Measurements from ENCODE around the gene SVEP1.
"Not testable (repeated sequence)": the region's sequence is repeated elsewhere in the genome, so short reads cannot be mapped to it uniquely, and the experiment has no call there.

SVEP1 gene

DNA sequence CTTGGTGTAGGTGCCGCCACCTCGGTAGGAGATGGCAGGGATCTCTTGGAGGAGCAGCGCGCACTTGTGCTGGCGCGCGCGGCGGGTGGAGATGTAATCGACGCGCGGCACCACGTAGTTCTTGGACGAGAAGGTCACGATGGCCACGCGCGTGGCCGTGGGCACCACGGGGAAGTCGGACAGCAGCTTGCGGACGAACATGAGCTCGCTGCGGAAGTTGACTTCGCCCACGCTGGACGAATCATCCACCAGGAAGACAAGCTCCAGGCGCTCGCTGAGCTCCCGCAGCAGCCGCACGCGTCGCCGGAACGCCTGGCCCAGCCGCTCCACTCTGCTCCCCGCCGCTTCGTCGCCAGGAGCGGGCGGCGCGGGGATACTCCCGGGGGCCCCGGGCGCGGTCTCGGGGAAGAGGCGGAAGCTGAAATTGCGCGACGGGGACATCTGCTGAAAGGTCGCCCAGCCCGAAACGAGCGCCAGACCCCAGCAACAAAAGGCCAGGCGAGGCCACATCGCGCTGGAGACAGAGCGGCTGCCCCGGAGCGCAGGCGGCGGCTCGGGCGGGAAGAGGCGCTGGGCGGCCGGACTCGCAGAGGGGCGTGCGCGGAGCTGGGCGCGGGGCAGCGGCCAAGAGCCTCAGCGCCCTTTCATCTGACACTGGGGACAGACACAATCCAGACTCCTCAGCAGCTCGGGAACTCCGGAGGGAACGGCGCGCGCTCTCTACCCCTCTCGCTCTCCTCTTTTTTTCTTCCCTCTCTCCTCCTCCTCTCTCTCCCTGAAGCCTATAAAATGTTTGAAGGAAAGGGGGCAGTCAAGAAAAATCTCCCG, at the start of gene SVEP1:
Gene SVEP1 (minus strand): TSS at position 708 of the 828 bp plus-strand sequence. CDS start 198 bp downstream, at position 510.
- peak; percentile 58 for DNase-seq (ENCODE audit: low spot score)

DNA sequence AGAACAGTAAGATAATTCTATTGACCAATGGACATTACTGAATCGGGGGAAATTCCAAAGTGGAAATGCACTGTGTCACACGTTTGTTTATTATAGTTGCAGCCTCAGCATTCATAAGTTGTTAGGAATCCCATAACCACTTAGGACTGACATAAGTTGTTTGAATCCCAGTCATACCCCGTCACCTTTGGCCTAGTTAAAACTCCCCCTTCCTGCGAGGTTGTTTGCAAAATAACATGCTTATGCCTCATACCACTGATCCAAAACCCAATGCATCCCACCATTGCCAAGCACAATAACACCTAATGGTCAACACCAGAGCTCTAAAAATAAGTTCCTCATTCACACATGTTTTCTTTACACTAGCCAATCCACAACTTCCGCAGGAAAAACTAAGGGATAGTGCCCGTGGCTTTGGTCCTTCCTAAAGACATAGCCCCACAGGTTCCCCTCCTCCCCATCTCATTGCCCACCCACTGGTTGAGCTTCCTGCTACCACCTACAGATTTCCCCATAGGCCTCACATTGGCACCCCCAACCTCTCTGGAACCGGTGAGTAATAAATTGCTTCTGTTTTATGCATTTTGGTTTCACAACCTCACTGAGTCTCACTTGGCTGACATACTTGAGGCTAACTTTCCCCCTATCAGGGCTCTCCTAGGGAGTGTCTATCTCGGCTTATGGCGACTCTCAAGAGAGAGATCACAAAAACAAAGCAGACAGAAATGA, 46.7 kb upstream of the SVEP1 start:
- no peak for DNase-seq (ENCODE audit: low spot score)

DNA sequence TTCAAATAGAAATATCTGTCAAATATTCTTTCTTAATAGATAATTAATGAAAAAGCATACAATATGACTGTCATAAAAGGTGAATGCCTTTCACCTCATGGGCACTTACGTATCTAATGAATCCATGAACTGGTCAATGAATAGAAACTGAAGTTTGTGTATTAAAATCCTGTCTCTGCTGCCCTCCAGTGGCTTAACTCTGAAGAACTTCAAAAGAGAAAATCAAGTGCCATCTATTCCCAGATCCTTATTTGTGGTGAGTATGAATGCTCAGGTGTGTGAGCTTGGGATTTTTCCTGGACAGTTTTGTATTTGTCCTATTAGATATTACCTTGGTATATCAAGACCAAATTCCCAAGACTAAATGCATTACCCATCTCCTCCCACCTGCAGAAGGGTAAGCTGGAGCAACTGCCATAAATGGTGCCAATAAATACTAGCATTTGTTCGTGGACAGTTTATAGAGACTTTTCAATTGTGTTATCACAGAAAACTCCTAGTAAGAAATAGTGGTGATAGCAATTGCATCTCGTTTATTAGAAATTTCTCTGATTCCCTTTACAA, 44.0 kb upstream of the SVEP1 start:
- peak; percentile 77 for DNase-seq (ENCODE audit: low spot score)

DNA sequence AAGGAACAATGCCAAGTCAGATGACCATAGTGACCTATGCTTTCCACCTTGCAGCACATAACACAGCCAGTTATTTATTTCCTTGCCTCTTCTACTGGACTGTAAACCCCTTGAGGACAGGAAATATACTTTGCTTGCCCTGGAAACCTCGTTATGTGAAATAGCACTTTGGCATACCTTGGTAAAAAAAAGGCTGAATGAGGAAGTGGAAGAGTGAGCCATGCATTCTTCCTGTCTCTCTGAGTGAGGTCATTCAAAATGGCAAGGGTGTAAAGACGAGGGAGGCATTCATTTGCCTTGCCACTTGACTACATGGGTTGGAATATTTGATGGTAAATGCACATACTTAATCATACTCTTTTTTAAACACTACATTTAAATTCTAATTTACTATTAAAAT, 42.8 kb upstream of the SVEP1 start:
- no peak for DNase-seq (ENCODE audit: low spot score)

DNA sequence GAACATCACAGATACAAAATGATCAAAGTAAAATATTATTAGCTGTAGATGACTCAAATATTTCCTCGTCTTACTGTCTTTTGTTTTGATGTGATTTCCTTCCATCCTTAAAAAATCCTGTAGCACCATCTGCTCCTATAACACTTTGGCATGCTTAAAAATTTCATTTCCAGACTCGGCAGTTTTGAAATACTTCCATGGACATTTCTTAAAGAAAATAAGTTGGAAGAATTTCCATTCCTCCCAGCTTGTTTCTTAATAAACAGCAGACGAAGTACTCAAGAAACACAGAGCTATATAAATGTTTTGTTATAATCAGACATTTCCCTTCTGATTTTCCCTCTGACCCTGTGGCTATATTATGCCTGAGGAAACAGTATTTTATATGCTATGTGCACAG, 41.2 kb upstream of the SVEP1 start:
- no peak for DNase-seq (ENCODE audit: low spot score)

DNA sequence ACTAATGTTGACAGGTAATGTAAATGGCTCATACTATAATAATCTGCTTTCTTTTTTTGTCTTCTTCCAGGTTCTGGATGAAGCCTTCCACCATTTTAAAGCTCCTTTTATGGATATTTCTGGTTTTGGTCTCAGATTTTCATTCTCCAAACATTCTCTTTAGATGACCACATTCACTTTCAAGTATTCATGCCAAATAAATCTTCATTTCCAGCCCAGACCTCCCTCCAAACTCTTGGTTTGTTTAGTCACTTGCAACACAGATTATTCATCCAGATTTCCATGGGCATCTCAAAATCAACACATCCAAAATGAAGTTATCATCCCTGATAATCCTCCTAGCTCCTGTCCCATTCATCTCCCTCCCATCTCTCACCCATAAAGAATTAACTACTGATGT, 40.3 kb upstream of the SVEP1 start:
- no peak for DNase-seq (ENCODE audit: low spot score)

DNA sequence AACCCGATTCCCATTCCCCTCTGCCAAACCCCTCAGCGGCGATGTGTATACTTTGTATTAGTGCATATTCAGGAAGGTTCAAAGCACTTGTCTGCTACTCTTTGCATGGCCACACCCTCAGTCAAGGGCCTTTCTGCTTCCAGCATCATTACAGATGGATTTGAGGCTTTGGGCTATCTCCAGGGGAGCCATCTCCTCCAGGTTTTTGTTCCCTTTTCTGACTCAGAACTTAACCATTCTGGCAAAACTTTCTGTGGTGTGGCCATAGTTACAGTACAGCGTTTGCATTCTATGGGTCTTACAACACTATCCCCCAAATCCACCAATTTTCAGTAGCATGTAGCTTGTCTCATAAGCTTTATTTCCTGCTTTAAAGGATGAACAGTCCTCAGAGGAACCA, 36.0 kb upstream of the SVEP1 start:
- DNase-seq (ENCODE audit: low spot score), result no peak

DNA sequence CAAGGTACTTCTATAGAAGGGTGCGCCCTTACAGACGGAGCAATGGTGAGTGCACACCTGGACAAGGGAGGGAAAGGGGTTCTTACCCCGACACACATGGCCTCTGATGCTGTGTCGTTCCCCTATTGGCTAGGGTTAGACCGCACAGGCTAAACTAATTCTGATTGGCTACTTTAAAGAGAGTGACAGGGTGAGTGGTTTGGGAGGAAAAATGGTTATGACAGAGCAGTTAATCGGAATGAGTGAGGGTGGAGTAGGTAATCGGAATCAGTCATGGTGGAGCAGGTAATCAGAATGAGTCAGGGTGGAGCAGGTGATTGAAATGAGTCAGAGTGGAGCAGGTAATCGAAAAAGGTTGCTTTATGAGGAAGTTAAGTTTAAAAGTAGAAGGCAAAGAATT, 35.0 kb upstream of the SVEP1 start:
- not testable (repeated sequence) for DNase-seq (ENCODE audit: low spot score)

DNA sequence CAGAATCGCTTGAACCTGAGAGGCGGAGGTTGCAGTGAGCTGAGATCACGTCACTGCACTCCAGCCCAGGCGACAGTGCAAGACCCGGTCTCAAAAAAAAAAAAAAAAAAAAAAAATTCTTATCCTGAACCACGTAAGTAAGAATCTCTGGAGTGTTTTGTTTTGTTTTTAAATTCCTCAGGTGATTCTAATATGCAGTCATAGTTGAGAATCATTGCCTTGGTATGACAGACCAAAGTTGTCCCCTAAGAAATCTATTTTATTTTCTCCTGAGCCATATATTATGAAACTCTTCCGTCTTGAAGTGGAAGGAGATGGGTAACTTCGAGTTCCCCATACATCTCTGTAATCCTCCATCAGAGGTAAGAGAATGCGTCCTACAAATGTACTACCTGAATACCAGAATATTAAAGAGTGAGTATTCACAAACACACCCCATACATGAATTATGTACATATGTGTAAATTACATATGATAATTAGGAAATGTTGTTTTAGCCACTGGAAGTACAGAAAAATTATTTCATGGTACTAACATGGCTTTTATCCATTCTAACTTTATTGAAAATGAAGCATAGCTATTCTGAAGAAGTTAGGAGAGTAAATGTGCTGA, 26.7 kb upstream of the SVEP1 start:
- no peak for DNase-seq (ENCODE audit: low spot score)

DNA sequence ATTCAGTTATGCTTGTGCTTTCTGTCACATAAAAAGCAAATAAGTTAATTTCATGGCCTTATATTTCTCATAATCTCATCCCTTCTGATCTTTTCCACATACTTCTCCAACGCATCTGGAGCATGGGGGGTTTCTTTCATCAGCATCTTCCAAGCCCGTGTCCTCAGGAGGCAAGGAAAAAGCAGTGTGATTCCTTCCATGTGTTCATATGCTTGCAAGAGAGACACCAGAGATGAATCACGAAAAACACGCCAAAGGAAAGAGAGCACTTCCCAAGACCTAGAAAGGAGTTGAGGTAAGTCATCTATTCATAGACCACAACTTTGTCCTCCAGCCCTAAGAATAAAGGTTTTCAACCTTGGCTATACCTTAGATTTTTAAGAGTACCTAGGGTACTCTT, 26.0 kb upstream of the SVEP1 start:
- DNase-seq (ENCODE audit: low spot score), result no peak

DNA sequence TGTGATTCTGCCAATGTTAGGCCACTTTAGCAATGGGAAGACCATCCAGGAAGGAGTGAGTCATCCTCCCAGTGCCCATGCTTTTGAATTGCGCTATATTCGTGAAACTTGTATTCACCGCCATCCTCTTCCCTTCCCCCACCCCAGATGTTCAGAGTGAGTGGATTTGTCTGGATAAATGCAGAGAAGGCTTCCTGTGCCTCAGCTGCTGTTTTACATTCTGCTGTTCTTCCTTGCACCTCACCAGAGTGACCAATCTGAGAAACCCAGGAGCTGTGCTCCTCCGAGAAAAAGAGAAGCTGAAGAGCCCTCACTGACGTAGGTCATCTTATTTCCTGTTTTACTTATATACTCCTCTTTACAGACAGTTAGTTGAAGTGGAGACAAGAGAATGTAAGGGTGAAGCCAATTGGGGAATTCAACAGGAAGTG, 24.6 kb upstream of the SVEP1 start:
- no peak for DNase-seq (ENCODE audit: low spot score)

DNA sequence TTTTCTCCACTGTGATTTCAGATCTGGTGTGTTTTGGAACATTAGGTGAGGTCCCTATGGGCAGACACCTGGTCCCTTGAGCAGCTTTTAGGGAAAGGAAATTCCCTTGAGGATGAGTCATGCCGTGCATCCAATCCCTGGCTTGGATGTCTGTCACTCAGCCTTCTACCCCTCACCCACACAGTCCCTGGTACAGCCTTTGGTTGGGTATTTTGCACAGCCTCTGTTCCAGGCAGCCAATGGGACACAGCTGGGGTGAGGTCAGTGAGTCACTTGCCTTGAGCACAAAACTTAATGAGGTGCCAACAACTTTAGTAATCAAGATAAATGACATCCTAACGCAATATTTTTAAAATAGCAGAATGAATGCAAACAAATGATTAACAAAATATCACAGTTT, 22.7 kb upstream of the SVEP1 start:
- no peak for DNase-seq (ENCODE audit: low spot score)

DNA sequence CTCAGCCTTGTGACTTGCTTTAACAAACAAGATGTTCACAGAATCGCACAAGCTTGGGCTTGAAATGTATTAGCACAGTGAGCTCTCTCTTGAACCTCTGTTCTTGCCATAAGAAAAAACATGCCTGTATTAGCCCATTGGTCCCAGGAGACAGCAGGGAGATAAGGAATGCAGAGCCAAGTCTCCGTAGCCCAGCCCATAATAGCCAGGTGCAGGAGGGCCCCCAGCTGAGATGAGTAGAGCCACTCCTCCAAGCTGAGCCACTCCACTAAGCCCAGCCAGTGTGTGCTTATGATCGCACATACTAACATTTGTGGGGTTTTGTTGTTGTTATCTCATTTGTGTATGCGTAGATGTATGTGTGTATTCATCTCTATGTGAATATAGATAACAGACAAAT, 21.6 kb upstream of the SVEP1 start:
- DNase-seq (ENCODE audit: low spot score), result no peak

DNA sequence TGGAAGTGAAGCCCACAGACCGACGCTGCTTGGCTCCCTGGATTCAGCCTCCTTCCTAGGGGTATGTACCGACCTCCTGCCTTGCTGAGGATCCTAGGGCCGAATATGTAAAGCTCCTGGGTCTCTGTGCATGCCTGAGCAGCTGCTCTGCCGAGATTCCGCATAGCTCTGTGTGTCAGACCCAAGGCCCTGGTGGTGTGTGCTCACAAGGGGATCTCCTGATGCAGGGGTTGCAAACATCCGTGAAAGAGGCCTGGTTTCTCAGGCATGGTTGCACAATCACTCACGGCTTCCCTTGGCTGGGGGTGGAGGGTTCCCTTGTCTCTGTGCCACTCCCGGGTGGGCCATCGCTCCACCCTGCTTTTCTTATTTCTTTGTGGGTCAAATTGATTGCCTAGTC, 19.9 kb upstream of the SVEP1 start:
- no peak for DNase-seq (ENCODE audit: low spot score)

DNA sequence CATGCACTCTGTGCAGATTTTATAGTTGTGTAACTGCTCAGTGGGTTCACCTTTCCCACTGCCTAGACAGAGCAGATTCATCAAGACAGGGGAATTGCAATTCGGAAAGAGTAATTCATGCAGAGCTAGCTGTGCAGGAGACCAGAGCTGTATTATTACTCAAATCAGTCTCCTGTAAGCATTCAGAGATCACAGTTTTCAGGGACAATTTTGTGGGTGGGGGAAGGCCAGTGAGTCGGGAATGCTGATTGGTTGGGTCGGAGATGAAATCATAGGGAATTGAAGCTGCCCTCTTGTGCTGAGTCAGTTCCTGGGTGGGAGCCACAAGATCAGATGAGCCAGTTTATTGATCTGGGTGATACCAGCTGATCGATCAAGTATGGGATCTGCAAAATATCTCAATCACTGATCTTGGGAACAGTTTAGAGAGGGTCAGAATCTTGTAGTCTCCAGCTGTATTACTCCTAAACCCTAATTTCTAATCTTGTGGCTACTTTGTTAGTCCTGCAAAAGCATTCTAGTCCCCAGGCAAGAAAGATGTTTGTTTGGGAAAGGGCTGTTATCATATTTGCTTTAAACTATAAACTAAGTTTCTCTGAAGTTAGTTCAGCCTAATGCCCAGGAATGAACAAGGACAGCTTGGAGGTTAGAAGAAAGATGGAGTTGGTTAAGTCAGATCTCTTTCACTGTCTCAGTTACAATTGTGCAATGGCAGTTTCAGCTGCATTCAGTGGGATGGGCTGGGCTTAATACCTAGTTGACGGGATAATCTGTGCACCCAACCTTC, 12.7 kb upstream of the SVEP1 start:
- DNase-seq (ENCODE audit: low spot score), result no peak

DNA sequence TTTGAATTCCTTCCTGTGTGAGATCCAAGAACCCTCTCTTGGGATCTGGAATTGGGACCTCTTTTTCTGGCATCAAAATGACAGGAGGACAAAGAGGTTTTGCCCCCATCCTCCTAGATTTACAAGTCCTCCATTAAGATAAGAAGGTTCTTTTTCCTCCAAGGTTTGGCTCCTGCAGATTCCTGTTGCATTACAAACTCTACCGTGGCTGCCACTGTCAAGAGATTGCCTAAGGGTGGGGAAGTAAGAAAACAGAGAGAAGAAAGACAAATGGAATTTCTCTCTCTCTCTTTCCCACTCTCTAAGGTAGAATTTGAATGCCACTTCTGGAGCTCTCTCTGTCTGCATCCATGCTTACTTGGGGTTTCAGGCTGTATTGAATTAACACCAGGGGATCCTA, 12.0 kb upstream of the SVEP1 start:
- no peak for DNase-seq (ENCODE audit: low spot score)

DNA sequence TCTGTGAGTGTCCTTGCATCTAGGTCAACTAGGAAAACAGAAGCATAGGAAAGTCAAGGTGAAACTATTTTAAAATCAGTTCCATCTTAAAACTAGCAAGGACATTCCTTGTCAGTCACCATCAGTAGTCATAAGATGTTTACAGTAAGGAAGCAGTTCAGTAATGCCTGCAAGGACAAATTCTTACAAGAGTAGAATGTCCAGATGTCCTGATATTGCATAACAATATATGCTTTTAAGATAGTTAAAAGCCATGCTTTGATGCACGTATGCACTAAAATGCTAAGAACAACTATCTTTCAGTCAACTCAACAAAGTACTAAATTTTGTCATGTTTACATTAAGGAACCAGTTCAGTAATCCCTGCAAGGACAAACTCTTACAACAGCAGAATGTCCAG, 11.3 kb upstream of the SVEP1 start:
- DNase-seq (ENCODE audit: low spot score), result no peak

DNA sequence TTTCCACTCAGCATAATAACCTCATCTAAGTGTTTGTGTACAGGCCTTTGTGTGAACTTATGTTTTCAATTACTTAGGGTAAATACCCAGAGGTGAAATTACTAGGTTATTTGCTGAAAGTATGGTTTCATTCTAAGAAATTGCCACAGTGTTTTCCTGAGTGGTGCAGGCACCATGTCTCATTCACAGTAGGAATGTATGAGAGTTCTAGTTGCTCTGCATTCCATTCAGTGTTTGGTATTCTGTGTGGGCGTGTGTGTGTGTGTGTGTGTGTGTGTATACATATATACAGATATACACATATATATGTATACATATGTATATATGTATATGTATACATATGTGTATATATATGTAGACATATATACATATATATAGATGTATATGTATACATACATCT, 8.8 kb upstream of the SVEP1 start:
- no peak for DNase-seq (ENCODE audit: low spot score)

DNA sequence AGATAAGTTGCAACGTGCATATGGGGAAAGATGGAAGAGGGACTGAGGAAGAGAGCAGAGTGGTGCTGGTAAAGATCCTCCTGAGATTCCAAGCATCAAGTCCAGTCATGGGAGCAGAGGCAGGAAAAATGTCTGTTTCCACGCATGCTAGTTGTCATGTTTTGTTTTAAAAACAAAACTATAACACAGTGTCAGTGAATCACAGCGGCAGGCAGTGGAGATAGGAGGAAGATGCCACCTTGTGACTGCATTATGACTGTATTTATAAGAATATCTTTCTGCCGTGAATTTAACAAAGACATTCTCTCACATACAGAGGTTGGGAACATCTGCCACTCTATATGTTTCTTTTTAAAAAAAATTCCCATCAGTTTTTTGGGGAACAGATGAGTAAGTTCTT, 3.7 kb upstream of the SVEP1 start:
- DNase-seq (ENCODE audit: low spot score), result peak; percentile 43

DNA sequence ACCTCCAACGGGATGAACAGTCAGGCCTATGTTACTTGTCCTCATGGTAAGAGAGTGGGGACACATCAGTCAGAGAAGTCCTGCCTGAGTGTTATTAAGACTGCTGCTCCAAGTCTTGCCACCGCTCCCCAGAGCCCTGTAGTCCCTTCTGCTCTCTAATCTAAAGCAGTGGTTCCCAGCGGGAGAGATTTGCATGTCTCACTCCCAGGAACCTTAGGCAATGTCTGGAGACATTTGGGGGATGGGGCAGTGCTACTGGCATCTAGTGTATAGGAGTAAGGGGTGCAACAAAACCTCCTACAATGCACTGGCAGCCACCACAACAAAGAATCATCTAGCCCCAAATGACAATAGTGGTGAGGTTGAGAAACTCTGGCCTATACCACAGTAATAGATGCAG, 2.6 kb upstream of the SVEP1 start:
- DNase-seq (ENCODE audit: low spot score), result no peak

DNA sequence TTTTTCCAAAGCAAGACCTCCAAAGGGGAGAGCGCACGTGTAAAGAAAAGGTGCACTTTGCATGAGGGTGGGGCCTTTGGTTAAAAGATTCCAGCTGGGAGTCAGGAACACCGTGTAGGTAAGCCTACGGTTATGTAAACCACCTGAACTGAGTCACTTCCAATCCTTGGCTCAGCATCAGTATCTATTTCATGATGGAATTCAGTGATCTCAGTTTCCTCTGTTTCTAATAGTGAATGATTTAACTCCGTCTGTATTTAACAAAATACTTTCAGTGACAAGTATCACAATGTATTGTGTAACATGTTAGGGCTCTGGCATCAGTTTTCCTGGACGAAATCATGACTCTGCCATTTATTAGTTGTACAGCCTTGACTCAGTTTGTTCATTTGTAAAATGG, 1.3 kb upstream of the SVEP1 start:
- no peak for DNase-seq (ENCODE audit: low spot score)

DNA sequence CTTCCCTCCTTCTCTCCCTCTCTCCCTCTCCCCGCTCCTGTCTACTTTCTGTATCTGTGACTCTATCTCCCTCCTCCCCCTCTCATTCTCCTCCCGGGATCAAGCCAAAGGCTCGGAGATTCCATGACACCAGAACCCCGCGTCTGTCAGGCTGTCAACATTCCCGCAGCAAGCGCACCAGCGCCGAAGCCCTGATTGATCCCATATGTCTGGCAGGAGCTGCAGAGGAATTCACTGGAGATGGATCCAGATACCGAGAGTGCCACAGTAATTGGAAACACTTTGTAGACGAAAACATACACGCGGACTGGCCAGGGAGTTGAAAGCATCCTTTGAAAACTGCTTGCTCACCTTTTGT, 300 bp upstream of the SVEP1 start:
- no peak for DNase-seq (ENCODE audit: low spot score)
